HG02763 (cell line): ENCODE data around the gene MMP7.
"Not testable (repeated sequence)": the region's sequence is repeated elsewhere in the genome, so short reads cannot be mapped to it uniquely, and the experiment has no call there.

Experiments used
- ATAC-seq: cut with Tn5 transposase; IDR thresholded peaks from one replicate; pipeline ENCODE4 v1.9.1; 2021; ENCODE audit warnings: mild to moderate bottlenecking, moderate library complexity; ENCODE audit not compliant: unreplicated experiment

Gene MMP7

DNA sequence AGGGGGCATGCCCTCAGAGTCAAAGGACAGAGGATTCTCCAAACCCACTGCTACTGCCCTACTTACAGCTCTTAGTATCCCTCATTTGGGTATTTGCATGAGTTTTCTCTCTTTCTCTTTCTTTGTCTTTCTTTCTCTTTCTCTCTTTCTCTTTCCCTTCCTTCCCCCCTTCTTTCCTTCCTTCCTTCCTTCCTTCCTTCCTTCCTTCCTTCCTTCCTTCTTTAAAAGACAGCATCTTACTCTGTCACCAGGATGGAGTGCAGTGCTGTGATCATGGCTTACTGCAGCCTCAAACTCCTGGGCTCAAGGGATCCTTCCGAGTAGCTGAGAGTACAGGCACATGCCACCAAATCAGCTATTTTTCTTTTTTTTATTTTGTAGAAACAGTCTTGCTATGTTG lies 14.0 kb upstream of the MMP7 start:
- ATAC-seq: no peak

GRCh38 chr11:102539567-102539966 lies 9.0 kb upstream of the MMP7 start:
- ATAC-seq: no peak

GRCh38 chr11:102538932-102539331 lies 8.4 kb upstream of the MMP7 start:
- no peak for ATAC-seq

GRCh38 chr11:102534261-102534872 lies 3.8 kb upstream of the MMP7 start:
- no peak for ATAC-seq

DNA sequence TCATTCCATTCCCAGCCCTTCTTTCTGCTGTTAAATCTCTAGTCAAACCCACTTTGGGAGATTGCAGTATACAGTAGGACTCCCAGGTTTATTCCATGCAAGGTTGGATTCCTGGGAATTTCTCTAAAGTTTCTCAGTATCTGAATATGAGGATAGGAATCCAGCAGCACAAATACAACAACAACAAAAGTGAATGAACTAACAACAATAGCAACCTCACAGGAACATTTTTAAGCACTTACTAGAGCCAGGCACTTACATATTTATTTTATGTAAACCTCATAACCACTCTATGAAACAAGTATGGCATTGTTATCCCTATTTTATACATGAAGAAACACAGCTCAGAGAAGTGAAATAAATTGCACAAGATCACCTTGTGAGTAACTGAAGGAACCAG lies 1.9 kb downstream of the MMP7 start:
- no peak for ATAC-seq

- ATAC-seq: no peak
These were observed 2.9 kb downstream of the MMP7 start for GRCh38 chr11:102527684-102528083.

DNA sequence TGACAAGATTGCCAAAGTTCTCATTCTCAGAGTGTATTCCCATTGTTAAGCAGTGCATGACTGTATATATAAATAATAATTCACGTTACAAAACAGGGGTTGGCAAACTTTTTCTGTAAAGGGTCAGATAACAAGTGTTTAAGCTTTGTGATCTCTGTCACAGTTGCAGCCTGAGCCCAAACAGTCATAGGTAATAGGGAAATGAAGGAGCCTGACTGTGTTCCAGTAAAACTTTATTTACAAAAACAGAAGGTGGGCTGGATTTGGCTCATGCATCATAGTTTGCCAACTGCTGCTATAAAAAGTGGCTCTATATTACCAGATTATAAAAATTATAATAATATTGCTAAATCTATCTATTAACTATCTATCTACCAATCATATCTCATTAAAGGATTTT lies 3.5 kb downstream of the MMP7 start:
- no peak for ATAC-seq

DNA sequence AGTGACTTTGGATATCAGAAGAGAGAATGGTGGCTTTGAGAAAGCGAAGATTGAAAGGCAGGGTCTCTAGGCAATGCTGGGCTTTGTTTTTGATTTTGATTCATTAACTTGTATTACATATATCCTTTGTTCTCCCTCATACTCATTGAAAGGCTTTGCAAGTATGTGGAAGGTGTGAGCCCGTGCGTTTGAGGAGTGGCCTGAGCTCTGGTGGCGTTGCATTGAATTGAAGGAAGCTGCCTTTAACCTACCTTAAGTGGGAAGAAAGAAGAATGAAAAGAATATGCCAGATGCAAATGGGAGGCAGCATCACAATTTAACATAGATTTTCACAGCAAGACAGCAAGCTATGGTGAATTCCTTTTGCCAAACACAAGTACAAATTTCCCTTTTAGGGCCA lies 6.7 kb downstream of the MMP7 start:
- ATAC-seq: no peak

GRCh38 chr11:102523189-102523570 lies 7.4 kb downstream of the MMP7 start:
- ATAC-seq: no peak

GRCh38 chr11:102522312-102523188 lies 8.0 kb downstream of the MMP7 start:
- no peak for ATAC-seq

DNA sequence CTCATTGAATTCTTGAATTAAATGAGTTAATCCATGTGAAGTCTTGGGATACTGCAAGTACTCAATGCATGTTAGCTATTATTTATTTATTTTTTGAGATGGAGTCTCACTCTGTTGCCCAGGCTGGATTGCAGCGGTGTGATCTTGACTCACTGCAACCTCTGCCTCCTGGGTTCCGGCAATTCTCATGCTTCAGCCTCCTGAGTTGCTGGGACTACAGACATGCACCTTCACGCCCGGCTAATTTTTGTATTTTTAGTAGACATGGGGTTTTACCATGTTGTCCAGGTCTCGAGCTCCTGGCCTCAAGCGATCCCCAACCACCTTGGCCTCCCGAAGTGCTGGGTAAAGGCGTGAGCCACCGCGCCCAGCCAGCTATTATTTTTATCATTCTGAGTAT lies 9.4 kb downstream of the MMP7 start:
- no peak for ATAC-seq

GRCh38 chr11:102520514-102520913 lies 10.0 kb downstream of the MMP7 start:
- no peak for ATAC-seq

- ATAC-seq: no peak
These were observed 12.1 kb downstream of the MMP7 start for GRCh38 chr11:102518296-102519094.

DNA sequence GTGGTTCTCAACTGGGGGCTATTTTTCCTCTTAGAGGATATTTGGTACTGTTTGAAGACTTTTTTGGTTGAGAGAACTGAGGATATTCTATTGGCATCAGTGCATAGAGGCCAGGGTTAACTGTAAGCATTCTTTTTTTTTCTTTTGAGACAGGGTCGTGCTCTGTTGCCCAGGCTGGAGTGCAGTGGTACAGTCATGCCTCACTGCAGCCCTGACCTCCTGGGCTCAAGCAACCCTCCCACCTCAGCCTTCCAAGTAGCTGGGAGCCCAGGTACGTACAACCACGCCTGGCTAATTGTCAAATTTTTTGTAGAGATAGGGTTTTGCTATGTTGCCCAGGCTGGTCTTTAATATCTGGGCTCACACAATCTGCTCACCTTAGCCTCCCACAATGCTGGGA lies 12.9 kb downstream of the MMP7 start:
- ATAC-seq: no peak

GRCh38 chr11:102516179-102516578 lies 14.4 kb downstream of the MMP7 start:
- no peak for ATAC-seq

DNA sequence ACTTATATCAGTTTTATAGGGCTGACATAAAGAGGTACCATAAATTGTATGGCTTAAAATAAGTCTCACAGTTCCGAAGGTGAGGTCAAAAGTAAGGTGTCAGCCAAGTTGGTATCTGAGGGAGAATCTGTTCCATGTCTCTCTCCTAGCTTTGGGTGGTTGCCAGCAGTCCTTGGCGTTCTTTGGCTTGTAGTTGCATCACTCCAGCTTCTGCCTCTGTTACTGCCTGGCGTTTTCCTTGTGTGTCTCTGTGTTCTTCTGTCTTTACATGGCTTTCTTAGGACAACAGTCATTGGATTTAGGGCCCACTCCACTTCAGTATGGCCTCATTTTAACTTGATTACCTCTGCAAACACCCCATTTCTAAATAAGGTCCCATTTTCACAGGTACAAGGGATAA lies 16.7 kb downstream of the MMP7 start:
- no peak for ATAC-seq

DNA sequence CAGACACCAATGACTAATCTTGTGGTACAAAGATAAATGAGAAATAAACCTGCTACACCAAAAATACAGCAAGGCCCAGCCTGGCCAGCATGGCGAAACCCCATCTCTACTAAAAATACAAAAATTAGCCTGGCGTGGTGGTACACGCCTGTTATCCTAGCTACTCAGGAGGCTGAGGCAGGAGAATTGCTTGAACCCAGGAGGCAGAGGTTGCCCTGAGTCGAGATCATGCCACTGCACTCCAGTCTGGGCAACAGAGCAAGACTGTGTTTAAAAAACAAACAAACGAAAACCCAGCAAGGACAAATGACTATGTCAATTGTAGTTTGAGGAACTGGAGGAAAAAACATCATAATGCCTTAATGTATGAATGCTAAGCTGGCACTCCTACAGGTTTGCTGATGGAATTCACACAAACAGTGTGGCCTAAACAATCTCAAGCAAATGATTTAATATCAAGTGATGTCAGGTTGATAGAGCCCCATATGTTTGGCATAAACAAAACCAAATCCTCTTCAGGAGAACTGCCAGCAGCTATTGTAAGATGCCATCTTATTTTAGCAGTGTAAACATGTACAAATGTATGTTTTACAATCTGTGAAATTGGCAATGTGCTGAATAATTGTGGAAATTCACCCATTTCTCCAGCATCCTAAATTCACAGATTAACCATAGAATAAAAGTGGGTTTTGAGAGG lies 20.0 kb downstream of the MMP7 start:
- ATAC-seq: no peak

- ATAC-seq: not testable (repeated sequence)
These were observed 27.7 kb downstream of the MMP7 start for GRCh38 chr11:102502831-102503230.

GRCh38 chr11:102500829-102501228 lies 29.7 kb downstream of the MMP7 start:
- ATAC-seq: no peak

DNA sequence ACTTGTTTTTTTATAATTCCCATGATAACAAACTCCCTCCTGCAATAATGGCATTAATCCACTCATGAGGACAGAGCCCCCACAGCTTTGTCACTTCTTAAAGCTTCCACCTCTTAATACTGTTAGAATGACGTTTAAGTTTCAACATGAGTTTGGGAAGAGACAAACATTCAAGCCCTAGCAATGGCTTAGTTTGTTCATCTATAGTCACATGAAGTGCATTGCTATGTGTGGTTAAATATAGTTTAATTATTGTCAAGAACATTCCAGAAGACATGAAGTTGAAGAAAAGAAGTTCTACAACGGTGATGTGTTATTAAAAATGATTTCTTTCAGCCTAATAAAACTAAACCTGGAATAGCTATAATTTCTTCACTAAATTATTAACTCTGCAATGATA lies 30.6 kb downstream of the MMP7 start:
- no peak for ATAC-seq

- no peak for ATAC-seq
These were observed 31.4 kb downstream of the MMP7 start for GRCh38 chr11:102499151-102499550.
